Muscle layer of duodenum (tissue), 2 donors: Measurements from ENCODE around the gene KRT15.
A peak's percentile ranks its signal among the peaks of the same experiment; 100 is the strongest.

Experiments
- H3K27ac ChIP-seq: one replicate; pipeline ENCODE4 v1.7.0; 2013; ENCODE audit warnings: mild to moderate bottlenecking, low read length
- H3K27me3 ChIP-seq: one replicate; pipeline ENCODE4 v1.7.0; 2013; ENCODE audit warnings: low read depth, mild to moderate bottlenecking, control low read depth, low read length
- H3K36me3 ChIP-seq, 2 donors: one replicate each; pipeline ENCODE4 v1.7.0; 2013; ENCODE audit warnings: low read length in 2 of 2, control low read depth in 1 of 2, mild to moderate bottlenecking in 1 of 2; ENCODE audit not compliant: insufficient read depth in 2 of 2, control insufficient read depth in 1 of 2
- H3K4me1 ChIP-seq, 2 donors: one replicate each; pipeline ENCODE4 v1.7.0; 2013; ENCODE audit warnings: low read length in 2 of 2, mild to moderate bottlenecking in 2 of 2, control low read depth in 1 of 2, moderate library complexity in 1 of 2; ENCODE audit not compliant: insufficient read depth in 2 of 2, control insufficient read depth in 1 of 2
- H3K4me3 ChIP-seq, 2 donors: one replicate each; pipeline ENCODE4 v1.7.0; 2013; ENCODE audit warnings: low read length in 2 of 2, low read depth in 1 of 2, mild to moderate bottlenecking in 1 of 2
- H3K9me3 ChIP-seq, 2 donors: one replicate each; pipeline ENCODE4 v1.7.0; 2013; ENCODE audit warnings: low read length in 2 of 2, control low read depth in 1 of 2, mild to moderate bottlenecking in 1 of 2; ENCODE audit not compliant: control insufficient read depth in 1 of 2
- donor health status: healthy.

KRT15 gene

DNA sequence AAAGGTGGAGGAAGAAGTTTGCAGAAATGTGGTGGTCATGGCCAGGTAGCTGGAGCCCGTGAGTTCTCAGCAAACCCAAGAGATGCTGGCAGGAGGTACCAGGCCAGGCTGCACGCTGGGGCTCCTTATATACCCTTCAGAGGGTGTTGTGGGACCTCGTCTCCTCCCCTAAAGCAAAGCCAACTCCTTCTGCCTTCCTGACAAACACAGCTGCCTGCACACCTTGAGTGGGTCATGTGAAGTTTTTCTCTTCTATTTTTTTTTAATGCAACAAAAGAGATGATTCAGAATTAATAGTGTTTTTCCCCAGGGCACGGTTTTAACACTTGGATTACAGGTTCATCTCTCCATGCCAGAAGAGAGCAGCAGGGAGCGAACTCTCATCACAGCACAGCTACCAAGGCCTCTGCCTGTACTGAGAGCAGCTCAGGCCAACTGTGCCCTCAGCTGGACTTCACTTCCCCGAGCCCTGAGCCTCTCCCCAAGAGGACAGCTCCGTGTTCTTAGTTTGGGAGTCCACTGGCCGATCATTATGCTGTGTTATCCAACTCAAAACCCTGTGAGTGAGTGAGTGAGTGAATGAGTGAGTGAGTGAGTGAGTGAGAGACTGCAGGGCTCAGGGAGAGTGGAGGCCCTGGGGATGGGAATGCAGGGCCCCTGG is at the start of gene KRT15:
Gene KRT15 (minus strand): TSS at position 102 of the 661 bp plus-strand sequence. CDS start 63 bp downstream, at position 39.
- no peak within 1 kb of the TSS for H3K4me3 ChIP-seq

DNA sequence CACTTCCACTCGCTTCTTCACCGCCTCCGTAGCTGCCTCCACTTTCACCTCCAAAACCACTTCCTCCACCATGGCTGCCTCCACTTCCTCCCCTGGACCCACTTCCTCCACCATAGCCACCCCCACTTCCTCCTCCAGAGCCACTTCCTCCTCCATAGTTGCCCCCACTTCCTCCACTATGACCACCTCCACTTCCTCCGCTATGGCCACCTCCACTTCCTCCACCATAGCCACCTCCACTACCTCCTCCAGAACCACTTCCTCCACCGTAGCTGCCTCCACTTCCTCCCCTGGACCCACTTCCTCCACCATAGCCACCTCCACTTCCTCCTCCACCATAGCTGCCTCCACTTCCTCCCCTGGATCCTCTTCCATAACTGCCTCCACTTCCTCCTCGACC is 48.6 kb upstream of the KRT15 start:
- H3K9me3 ChIP-seq = no peaks in the 10 kb centered on the region
- H3K4me3 ChIP-seq = no peak overlapping the region
- no peaks in the 10 kb centered on the region for H3K4me1 ChIP-seq
- no peaks in the 10 kb centered on the region for H3K27me3 ChIP-seq
- H3K36me3 ChIP-seq = no peaks in the 10 kb centered on the region
- no peak overlapping the region for H3K27ac ChIP-seq

More for the DNA sequence above, at the start of gene KRT15:
- Histone ChIP-seq H3K27ac (peak within 1 kb of the TSS; percentile 9), H3K9me3 (no peaks in the 10 kb centered on the region), H3K4me1 (peaks cover 0 to 6% of the 10 kb centered on the region in 2 donors), H3K36me3 (no peaks in the 10 kb centered on the region), H3K27me3 (no peaks in the 10 kb centered on the region)

DNA sequence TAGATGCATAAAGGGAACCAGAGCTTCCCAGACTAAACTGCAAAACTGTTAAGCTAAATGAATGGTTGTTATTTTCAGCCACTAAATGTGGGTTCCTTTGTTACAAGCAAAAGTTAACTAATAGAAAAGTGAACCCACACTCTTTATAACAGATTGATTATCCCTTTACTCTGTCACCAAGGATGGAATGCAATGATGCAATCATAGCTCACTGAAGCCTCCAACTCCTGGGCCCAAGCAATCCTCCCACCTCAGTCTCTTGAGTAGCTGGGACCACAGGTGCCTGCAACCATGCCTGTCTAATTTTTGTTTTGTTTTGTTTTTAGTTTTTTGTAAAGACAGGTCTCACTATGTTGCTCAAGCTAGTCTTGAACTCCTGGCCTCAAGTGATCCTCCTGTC is 46.6 kb upstream of the KRT15 start:
- no peaks in the 10 kb centered on the region for H3K36me3 ChIP-seq
- no peaks in the 10 kb centered on the region for H3K9me3 ChIP-seq
- H3K27ac ChIP-seq = no peak overlapping the region
- no peak overlapping the region for H3K4me3 ChIP-seq
- no peaks in the 10 kb centered on the region for H3K27me3 ChIP-seq
- no peaks in the 10 kb centered on the region for H3K4me1 ChIP-seq

DNA sequence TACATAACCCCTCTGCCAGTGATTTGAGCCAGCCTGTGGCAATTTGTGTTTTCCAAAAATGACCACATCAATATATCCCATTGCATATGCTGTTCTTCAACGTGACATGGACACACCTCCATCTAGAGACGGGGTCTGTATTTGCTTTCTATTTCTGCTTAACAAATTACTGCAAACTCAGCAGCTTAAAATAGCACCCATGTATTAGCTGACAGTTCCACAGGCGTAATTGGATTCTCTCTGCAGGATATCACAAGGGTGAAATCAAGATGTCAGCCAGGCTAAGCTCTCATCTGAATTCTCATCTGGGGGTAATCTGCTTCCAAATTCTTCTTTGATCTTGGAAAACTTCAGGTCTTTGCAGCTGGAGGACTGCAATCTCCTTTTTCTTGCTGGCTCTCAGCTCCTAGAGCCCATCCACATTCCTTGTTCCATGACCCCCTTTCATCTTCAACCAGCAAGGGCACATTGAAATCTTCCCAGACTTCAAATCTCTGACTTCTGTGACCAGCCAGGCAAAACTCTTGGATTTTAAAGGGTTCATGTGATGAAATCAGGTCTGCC is 45.0 kb upstream of the KRT15 start:
- H3K9me3 ChIP-seq = no peaks in the 10 kb centered on the region
- H3K27me3 ChIP-seq = no peaks in the 10 kb centered on the region
- H3K27ac ChIP-seq = no peak overlapping the region
- H3K36me3 ChIP-seq = no peaks in the 10 kb centered on the region
- H3K4me3 ChIP-seq = no peak overlapping the region
- no peaks in the 10 kb centered on the region for H3K4me1 ChIP-seq

DNA sequence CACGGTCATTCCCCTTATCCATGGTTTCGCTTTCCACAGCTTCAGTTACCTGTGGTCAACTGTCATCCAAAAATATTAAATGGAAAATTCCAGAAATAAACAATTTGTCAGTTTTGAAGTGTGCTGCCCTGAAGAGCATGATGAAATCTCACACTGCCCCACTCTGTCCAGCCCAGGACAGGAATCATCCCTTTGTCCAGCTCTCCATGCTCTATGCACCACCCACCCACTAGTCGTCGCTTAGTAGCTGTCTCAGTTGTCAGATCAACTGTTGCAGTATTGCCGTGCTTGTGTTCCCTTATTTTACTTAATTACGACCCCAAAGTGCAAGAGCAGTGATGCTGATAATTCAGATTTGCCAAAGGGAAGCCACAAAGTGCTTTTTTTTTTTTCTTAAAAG is 42.9 kb upstream of the KRT15 start:
- H3K9me3 ChIP-seq = no peaks in the 10 kb centered on the region
- no peaks in the 10 kb centered on the region for H3K4me1 ChIP-seq
- H3K36me3 ChIP-seq = no peaks in the 10 kb centered on the region
- H3K4me3 ChIP-seq = no peak overlapping the region
- no peaks in the 10 kb centered on the region for H3K27me3 ChIP-seq
- H3K27ac ChIP-seq = no peak overlapping the region

GRCh38 chr17:41559548-41559947 is 40.9 kb upstream of the KRT15 start:
- H3K4me1 ChIP-seq = no peaks in the 10 kb centered on the region
- H3K27me3 ChIP-seq = no peaks in the 10 kb centered on the region
- H3K4me3 ChIP-seq = no peak overlapping the region
- H3K36me3 ChIP-seq = no peaks in the 10 kb centered on the region
- no peak overlapping the region for H3K27ac ChIP-seq
- no peaks in the 10 kb centered on the region for H3K9me3 ChIP-seq

- H3K4me3 ChIP-seq = no peak overlapping the region
- no peaks in the 10 kb centered on the region for H3K36me3 ChIP-seq
- H3K27me3 ChIP-seq = no peaks in the 10 kb centered on the region
- H3K9me3 ChIP-seq = no peaks in the 10 kb centered on the region
- H3K27ac ChIP-seq = no peak overlapping the region
- H3K4me1 ChIP-seq = no peaks in the 10 kb centered on the region
Observed at GRCh38 chr17:41556931-41557330, 38.2 kb upstream of the KRT15 start.

DNA sequence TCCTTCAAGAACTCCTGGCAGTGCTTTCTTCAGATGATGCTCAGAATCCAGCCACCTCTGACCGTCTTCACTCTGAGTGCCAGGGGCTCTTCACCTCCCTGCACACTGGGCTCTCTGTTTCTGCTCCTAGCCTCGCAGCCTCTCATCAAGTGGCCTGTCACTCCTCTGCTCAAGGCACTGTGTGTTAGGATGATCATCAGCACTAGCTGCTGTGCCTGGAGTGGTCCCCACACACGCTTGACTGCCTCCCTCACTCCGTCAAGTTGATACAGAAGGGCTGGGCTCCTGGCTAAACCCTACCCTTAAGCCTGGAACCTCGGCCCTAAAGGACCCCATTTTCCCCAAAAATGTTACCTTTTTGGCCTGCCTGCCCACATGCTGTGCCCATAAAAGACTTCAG is 37.6 kb upstream of the KRT15 start:
- no peak overlapping the region for H3K27ac ChIP-seq

DNA sequence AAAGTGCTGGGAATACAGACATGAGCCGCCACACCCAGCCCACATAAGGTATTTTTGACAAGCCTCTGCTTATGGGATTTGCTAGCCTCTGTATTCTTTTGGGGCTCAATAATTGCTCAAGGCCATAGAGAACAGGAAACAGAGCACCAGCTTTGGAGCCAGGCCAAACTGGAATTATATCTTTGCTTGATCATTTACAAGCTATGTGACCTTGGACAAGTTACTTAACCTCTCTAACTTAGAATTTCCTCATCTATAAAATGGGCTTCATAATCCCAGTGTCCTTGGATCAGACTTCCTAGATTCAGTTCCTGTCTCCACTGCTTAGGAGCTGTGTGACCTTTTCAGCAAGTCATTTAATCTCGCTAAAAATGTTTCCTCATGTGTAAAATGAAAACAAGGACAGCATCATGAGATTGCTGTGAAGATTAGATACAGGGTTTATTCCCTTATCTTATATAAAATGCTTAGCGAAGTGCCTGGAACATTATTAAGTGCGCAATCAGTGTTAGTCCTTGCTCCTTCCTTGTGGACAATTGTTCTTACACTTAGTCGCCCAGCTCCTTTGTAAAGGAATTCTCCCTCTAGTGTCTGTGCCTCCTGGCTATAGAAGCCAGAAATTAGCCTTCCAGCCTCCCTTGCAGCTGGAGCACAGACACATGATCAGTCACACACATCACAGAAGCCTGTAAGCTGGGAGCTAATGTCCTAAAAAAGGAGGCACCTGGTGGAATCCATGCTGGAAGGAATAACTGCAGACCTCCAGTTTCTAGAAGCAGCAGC is 36.6 kb upstream of the KRT15 start:
- Histone ChIP-seq H3K9me3 (no peaks in the 10 kb centered on the region), H3K27me3 (no peaks in the 10 kb centered on the region), H3K4me1 (no peaks in the 10 kb centered on the region), H3K27ac (no peak overlapping the region), H3K36me3 (no peaks in the 10 kb centered on the region), H3K4me3 (no peak overlapping the region)

More for the DNA sequence above, 37.6 kb upstream of the KRT15 start:
- H3K4me1 ChIP-seq = no peaks in the 10 kb centered on the region
- H3K36me3 ChIP-seq = no peaks in the 10 kb centered on the region
- no peaks in the 10 kb centered on the region for H3K9me3 ChIP-seq
- no peaks in the 10 kb centered on the region for H3K27me3 ChIP-seq
- H3K4me3 ChIP-seq = no peak overlapping the region

- Histone ChIP-seq H3K27ac (no peak overlapping the region), H3K9me3 (no peaks in the 10 kb centered on the region), H3K27me3 (no peaks in the 10 kb centered on the region), H3K4me1 (peaks cover 0 to 3% of the 10 kb centered on the region in 2 donors), H3K36me3 (no peaks in the 10 kb centered on the region), H3K4me3 (no peak overlapping the region)
Observed at GRCh38 chr17:41553987-41554680, 35.4 kb upstream of the KRT15 start.

DNA sequence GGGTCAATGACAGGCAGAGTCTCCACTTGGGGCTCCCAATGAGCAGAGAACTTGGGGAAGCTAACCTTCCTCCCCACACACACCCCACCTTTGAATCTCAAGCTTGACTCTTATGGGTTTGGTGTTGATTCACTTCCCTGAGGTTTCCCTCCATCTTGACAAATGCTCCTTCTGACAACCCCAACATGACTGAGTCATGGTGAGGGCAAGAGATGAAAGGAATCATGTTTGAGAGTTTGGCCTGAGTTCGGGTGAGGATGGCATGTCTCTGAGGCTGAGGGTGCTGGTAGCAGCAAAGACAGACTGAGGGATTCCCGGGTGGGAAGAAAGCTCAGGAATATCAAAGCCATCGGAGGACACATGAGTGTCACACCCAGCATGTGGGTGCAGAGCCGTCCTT is 34.5 kb upstream of the KRT15 start:
- no peak overlapping the region for H3K4me3 ChIP-seq
- no peaks in the 10 kb centered on the region for H3K27me3 ChIP-seq
- H3K4me1 ChIP-seq = peaks cover 4 to 13% of the 10 kb centered on the region in 2 donors
- H3K27ac ChIP-seq = no peak overlapping the region
- no peaks in the 10 kb centered on the region for H3K9me3 ChIP-seq
- no peaks in the 10 kb centered on the region for H3K36me3 ChIP-seq
